ENCODE results near the gene SEZ6L2.

GRCh38 chr16:29848420-29849297 is 50.7 kb downstream of the SEZ6L2 start:
- TF ChIP-seq CTCF (conservative IDR thresholded peaks at IDR 0.05) = peak; percentile 90
- no peak for TF ChIP-seq EZH2 (IDR thresholded peaks at IDR 0.05; ENCODE audit: low read depth)

Measured in PC-9 (cell line).